Thyroid gland (tissue), 4 donors: ENCODE data around the gene CILP.

Experiments used
- POLR2A ChIP-seq, 2 donors: fragments of 450-650 bp; IDR thresholded peaks; one replicate each; pipeline ENCODE4 v1.6.1; 2017; ENCODE audit warnings: antibody characterized with exemption in 2 of 2, mild to moderate bottlenecking in 2 of 2, moderate library complexity in 1 of 2
- TF ChIP-seq, protein P1 (sequence below), 6 experiments: fragments of 200-600 bp in 3 of 6; fragments of 450-650 bp in 3 of 6; sonication (generic) in 3 of 6; IDR thresholded peaks; one replicate each; pipeline ENCODE4 v1.5.1; 2016 to 2019; ENCODE audit warnings: antibody characterized with exemption in 6 of 6, mild to moderate bottlenecking in 2 of 6, inconsistent platforms in 1 of 6, moderate library complexity in 1 of 6

DNA sequence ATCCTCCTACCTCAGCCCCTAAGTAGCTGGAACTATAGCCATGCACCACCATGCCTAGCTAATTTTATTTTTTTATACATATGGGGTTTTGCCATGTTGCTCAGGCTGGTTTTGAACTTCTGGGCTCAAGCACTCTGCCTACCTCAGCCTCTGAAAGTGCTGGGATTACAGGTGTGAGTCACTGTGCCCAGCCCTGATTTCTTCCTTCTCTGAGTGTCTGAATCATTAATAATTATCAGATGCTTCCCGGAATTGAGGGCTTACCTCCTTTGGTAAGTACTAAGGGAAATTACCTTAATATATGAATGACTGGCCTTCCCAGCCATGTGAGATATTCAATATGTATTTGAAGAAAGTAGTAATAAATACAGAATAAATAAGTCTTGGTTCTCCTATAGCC lies 33.4 kb downstream of the CILP start:
- TF ChIP-seq, protein P1, sequence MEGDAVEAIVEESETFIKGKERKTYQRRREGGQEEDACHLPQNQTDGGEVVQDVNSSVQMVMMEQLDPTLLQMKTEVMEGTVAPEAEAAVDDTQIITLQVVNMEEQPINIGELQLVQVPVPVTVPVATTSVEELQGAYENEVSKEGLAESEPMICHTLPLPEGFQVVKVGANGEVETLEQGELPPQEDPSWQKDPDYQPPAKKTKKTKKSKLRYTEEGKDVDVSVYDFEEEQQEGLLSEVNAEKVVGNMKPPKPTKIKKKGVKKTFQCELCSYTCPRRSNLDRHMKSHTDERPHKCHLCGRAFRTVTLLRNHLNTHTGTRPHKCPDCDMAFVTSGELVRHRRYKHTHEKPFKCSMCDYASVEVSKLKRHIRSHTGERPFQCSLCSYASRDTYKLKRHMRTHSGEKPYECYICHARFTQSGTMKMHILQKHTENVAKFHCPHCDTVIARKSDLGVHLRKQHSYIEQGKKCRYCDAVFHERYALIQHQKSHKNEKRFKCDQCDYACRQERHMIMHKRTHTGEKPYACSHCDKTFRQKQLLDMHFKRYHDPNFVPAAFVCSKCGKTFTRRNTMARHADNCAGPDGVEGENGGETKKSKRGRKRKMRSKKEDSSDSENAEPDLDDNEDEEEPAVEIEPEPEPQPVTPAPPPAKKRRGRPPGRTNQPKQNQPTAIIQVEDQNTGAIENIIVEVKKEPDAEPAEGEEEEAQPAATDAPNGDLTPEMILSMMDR (IDR thresholded peaks at IDR 0.05): no peak
- no peak for TF ChIP-seq POLR2A (IDR thresholded peaks at IDR 0.05)
